COLO668 (cell line): Measurements from ENCODE around the gene ELAVL2.

Source experiments
- DNase-seq: peaks from one replicate; lab custom pipeline; 2025; ENCODE audit not compliant: unreplicated experiment; lab: John Stamatoyannopoulos, UW

Gene ELAVL2

DNA sequence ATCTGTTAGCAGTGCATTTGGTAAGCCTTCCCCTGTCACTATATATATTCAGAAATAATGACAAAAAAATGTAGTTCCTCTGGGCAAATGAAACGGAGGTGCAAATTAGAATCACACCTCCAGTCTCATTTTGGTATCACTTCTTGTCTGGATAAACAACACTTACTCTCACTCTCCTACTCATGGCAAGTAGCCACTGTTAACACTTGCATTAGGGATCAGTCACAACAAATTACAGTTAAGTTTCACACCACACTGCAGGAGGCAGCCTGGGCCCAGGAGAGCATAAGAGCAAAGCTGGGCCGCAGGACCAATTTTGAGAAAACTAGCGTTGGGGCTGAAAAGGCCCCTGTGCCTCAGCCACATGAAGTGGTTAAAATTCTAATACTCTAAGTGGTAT is 161.0 kb downstream of the ELAVL2 start:
- no peak for DNase-seq

DNA sequence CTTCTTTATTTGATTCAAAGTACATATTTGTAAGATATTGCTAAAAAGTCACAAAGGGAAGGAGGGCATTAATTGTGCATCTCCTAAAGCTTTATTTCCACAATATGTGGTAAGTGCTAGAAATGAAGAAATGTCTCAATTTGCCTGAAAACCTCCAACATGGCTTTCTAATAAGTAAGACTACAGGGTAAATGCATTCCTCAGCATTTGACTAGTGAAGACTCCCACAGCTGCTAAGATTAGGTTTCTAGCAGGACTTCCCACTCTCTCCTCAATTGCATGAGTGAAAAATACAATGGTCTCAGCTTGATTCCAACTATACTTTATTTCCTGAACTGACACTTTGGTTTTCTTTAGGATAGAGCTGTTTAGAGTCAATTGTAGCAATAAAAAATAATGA is 162.1 kb downstream of the ELAVL2 start:
- no peak for DNase-seq

- DNase-seq, result no peak
Measured at GRCh38 chr9:23663536-23663935, 162.5 kb downstream of the ELAVL2 start.

DNA sequence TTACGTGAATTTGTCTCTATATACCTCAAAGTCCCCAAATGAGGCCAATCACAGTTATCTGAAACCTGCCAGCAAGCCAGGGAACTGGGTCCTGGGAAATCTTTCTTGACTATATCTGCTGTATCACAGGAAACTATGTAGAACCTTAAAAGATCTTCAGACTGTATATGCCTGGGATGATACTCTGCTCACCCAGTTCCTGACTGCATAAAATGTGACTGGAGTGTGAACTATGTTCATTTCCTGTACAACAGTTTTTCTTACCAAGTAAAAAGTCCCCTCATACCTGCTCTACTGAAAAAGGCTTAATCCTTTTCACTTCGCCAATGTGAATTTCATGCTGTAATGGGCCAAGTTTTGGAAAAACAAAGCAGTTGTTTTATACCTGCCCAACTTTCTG is 162.9 kb downstream of the ELAVL2 start:
- DNase-seq, result no peak

GRCh38 chr9:23662320-23662719 is 163.7 kb downstream of the ELAVL2 start:
- no peak for DNase-seq

- no peak for DNase-seq
Measured at GRCh38 chr9:23659346-23660006, 166.6 kb downstream of the ELAVL2 start.

DNA sequence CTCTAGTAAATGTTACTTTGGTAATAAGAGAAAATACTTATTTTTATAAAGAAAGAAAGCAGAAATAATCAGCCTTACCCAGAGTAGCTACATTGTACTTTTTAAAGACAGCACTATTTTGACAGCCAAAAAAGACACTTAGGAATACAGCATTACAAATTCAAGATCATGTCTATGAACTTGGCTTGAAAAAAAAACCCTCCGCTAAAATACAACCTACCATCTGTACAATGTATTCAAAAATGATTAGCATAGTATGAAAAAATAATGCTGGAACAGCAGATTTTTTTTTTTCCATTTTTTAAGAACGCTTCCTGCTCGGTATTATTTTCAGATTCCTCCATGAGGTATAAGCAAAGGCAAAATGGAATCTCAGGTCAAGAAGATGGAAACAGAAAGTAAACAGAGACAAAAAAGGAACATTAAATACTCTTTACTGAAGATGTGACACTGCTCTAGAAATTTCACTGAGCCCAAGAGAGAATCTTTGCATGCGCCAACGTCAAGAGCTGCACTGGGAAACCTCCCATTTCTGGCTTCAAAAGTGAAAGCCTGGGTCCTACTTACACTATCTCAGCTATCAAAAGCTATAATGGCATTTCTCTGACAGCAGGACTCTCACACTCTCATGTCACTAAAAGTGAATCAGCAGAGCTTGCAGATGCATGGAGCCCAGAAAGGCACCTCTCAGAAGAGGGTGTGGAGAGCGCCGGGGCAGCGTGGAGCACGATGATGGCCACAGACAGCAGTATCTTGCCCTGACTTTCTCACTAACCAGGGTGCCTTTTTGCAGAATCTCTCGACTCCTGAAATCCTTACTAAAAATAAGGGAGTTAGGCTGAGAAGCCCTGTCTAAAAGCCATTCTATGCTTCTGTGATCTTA is 167.4 kb downstream of the ELAVL2 start:
- no peak for DNase-seq

DNA sequence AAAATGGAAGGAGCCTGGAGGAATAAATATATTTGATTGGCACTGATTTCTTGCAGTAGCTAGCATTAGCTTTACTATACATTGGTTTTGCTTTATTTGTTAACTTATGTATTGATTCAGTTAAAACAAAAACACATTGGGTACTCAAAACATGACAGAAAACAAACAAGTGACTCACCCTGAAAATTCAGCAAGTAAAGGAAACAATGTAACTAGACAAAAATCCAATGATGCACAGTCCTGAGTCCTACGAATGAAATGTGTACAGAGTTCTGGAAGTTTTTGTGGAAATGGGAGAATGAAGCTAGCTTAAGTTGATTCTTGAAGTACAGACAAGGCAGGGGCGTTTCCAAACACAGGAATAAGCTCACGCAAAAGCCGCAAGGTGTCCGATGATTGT is 175.0 kb downstream of the ELAVL2 start:
- no peak for DNase-seq

- no peak for DNase-seq
Measured at GRCh38 chr9:23648651-23649050, 177.4 kb downstream of the ELAVL2 start.

GRCh38 chr9:23644896-23645295 is 181.1 kb downstream of the ELAVL2 start:
- DNase-seq, result no peak

DNA sequence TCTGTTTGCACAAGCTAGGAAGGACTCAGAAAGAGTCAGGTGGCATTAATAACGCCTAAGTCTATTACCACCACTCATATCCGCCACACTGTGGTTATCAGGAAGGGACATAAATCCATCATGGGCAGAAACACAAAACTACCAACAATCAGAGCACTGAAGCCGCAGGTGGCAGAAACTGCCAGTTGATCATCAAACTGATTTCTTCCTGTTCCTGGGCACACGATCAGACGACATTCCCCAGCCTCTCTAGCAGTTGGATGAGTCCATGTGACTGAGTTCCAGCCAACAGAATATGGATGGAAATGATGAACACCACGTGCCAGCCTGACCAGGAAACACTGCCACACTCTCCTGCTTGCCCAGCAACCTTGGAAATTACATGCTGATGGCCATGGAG is 181.7 kb downstream of the ELAVL2 start:
- DNase-seq, result no peak

- no peak for DNase-seq
Measured at GRCh38 chr9:23643656-23644258, 182.3 kb downstream of the ELAVL2 start.
